ENCODE data around the gene CWC27. TPM values are rescaled to one million over a fixed set of nuclear protein-coding genes. Genes with fewer than 3 reads are reported as not detected.

Gene CWC27
- total RNA-seq, 1 donor from 2014 or later, result 28.9 TPM

- H3K36me3 Mint-ChIP-seq (ENCODE audit: low read depth), result peaks cover 43% of the 10 kb centered on the region
- ATAC-seq (ENCODE audit: low read depth) (no peak), DNase-seq (no peak)
- TF ChIP-seq CTCF (IDR thresholded peaks at IDR 0.05), result no peak
- POLR2A ChIA-PET, result no interaction called here
- no peaks in the 10 kb centered on the region for H3K9me3 Mint-ChIP-seq
- intact Hi-C loops (cut with micrococcal nuclease), result loop anchor here (10.0 kb wide), 2 partner anchors 275 to 1385 kb away; partner anchors contain the start of gene SREK1
- H3K27ac Mint-ChIP-seq, result no peak overlapping the region
- no peak overlapping the region for H3K4me3 Mint-ChIP-seq
- CTCF ChIA-PET, result no interaction called here
- H3K4me1 Mint-ChIP-seq, result peaks cover 4% of the 10 kb centered on the region
- no peaks in the 10 kb centered on the region for H3K27me3 Mint-ChIP-seq
These were observed 8.6 kb upstream of the CWC27 start for GRCh38 chr5:64759960-64760660.

GRCh38 chr5:64763948-64764503 lies 4.7 kb upstream of the CWC27 start:
- intact Hi-C loops (cut with micrococcal nuclease), result loop anchor here (10.0 kb wide), 2 partner anchors 271 to 1381 kb away; partner anchors contain the start of gene SREK1
- no peak for DNase-seq
- no peak for TF ChIP-seq CTCF (IDR thresholded peaks at IDR 0.05)
- ChIA-PET CTCF (no interaction called here), POLR2A (no interaction called here)
- Mint-ChIP-seq H3K9me3 (no peaks in the 10 kb centered on the region), H3K36me3 (ENCODE audit: low read depth) (peaks cover 49% of the 10 kb centered on the region), H3K4me3 (no peak overlapping the region), H3K27me3 (no peaks in the 10 kb centered on the region), H3K4me1 (peaks cover 34% of the 10 kb centered on the region), H3K27ac (no peak overlapping the region)
- no peak for ATAC-seq (ENCODE audit: low read depth)

- H3K27ac Mint-ChIP-seq, result no peak overlapping the region
- intact Hi-C loops (cut with micrococcal nuclease), result loop anchor here (10.0 kb wide), 2 partner anchors 269 to 1379 kb away; partner anchors contain the start of gene SREK1
- CTCF ChIA-PET, result no interaction called here
These were observed 2.8 kb upstream of the CWC27 start for GRCh38 chr5:64765804-64766504.

GRCh38 chr5:64766941-64767340 lies 1.8 kb upstream of the CWC27 start:
- no peak for TF ChIP-seq CTCF (IDR thresholded peaks at IDR 0.05)
- Mint-ChIP-seq H3K4me3 (peak overlapping the region; percentile 100), H3K9me3 (no peaks in the 10 kb centered on the region), H3K27ac (no peak overlapping the region), H3K36me3 (ENCODE audit: low read depth) (peaks cover 28% of the 10 kb centered on the region), H3K27me3 (no peaks in the 10 kb centered on the region), H3K4me1 (peaks cover 54% of the 10 kb centered on the region)
- ChIA-PET CTCF (interaction anchor here (1.4 kb wide), 1 partner anchor 12 kb away, joined by 4 read pairs; no protein-coding TSS in a partner anchor), POLR2A (no interaction called here)
- ATAC-seq (ENCODE audit: low read depth) (no peak), DNase-seq (no peak)
- intact Hi-C loops (cut with micrococcal nuclease), result loop anchor here (10.0 kb wide), 2 partner anchors 268 to 1378 kb away; partner anchors contain the start of gene SREK1

More at GRCh38 chr5:64765804-64766504, 2.8 kb upstream of the CWC27 start:
- H3K4me1 Mint-ChIP-seq, result peaks cover 49% of the 10 kb centered on the region
- no peak overlapping the region for H3K4me3 Mint-ChIP-seq
- H3K36me3 Mint-ChIP-seq (ENCODE audit: low read depth), result peaks cover 32% of the 10 kb centered on the region
- H3K27me3 Mint-ChIP-seq, result no peaks in the 10 kb centered on the region
- no peak for DNase-seq
- POLR2A ChIA-PET, result no interaction called here
- H3K9me3 Mint-ChIP-seq, result no peaks in the 10 kb centered on the region
- ATAC-seq (ENCODE audit: low read depth), result no peak
- no peak for TF ChIP-seq CTCF (IDR thresholded peaks at IDR 0.05)

Measured in activated B cell treated with CpG ODN at 0.5 μM for 24 hours (primary cell).